Neural cell (in vitro differentiated cells): ENCODE measurements around the gene EMILIN2.

Source experiments
- CTCF ChIP-seq: fragments of 450-650 bp; IDR thresholded peaks from 2 replicates; pipeline ENCODE4 v1.5.1; 2014; ENCODE audit warnings: antibody characterized with exemption, mild to moderate bottlenecking, moderate library complexity; ENCODE audit not compliant: poor library complexity, severe bottlenecking
- EZH2 ChIP-seq: fragments of 200-600, 300-800 bp; shearing (Covaris generic), sonication (generic); IDR thresholded peaks from 2 replicates; pipeline ENCODE4 v1.6.1; 2014; ENCODE audit warnings: antibody characterized with exemption, low read length, borderline replicate concordance, mild to moderate bottlenecking; ENCODE audit not compliant: insufficient read depth, poor library complexity, severe bottlenecking
- MXI1 ChIP-seq: fragments of 450-650 bp; conservative IDR thresholded peaks from 2 replicates; pipeline ENCODE4 v1.6.1; 2014; ENCODE audit warnings: antibody characterized with exemption, mild to moderate bottlenecking; ENCODE audit not compliant: poor library complexity, severe bottlenecking
- POLR2AphosphoS5 ChIP-seq: IDR thresholded peaks from 2 replicates; pipeline ENCODE4 v1.6.1; 2012
- RAD21 ChIP-seq: fragments of 450-650 bp; conservative IDR thresholded peaks from 2 replicates; pipeline ENCODE4 v1.6.1; 2014; ENCODE audit warnings: antibody characterized with exemption, mild to moderate bottlenecking, moderate library complexity
- REST ChIP-seq: IDR thresholded peaks from 2 replicates; pipeline ENCODE4 v1.6.1; 2012; ENCODE audit warnings: borderline replicate concordance
- TAF1 ChIP-seq: IDR thresholded peaks from 2 replicates; pipeline ENCODE4 v1.6.1; 2012; ENCODE audit warnings: low read depth

GRCh38 chr18:2814928-2815327 lies 31.9 kb upstream of the EMILIN2 start:
- TF ChIP-seq CTCF (no peak), EZH2 (no peak), POLR2AphosphoS5 (no peak), REST (no peak), TAF1 (no peak), MXI1 (no peak), RAD21 (no peak)
